ENCODE measurements around the gene MRPL58. TPM values are rescaled to one million over a fixed set of nuclear protein-coding genes. Genes with fewer than 3 reads are reported as not detected.

MRPL58 gene
- total RNA-seq, 1 donor from 2014 or later: 23.8 TPM

DNA sequence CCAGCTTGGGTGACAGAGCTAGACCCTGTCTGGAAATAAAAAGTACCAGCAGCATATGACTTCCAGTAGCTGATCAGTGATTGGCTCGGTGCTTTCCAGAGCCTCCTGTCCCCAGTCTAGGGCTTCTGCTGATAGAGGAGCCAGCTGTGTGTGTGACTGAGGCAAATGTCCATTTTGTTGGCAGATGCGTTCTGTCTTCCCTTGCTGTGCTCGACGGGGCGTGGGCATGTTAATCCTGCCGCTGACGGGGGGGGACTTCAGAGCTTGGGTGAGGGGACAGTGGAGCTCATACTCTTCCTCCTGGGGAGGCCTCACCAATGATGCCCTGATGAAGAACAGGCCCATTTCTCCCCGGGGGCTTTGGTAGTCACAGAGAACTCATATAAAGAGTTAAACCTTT lies 49.1 kb downstream of the MRPL58 start:
- Mint-ChIP-seq H3K4me1 (ENCODE audit: low read depth, unreplicated experiment) (peaks cover 5% of the 10 kb centered on the region), H3K4me3 (ENCODE audit: unreplicated experiment) (no peak overlapping the region), H3K36me3 (ENCODE audit: low read depth, unreplicated experiment) (peaks cover 26% of the 10 kb centered on the region), H3K27me3 (ENCODE audit: low read depth, unreplicated experiment) (no peaks in the 10 kb centered on the region), H3K27ac (ENCODE audit: unreplicated experiment) (no peak overlapping the region), H3K9me3 (ENCODE audit: unreplicated experiment) (no peaks in the 10 kb centered on the region)
- Histone ChIP-seq H3K27me3 (ENCODE audit: insufficient read depth, low read length) (no peaks in the 10 kb centered on the region), H3K27ac (ENCODE audit: low read depth, low read length) (no peak overlapping the region), H3K4me1 (ENCODE audit: insufficient read depth, low read length) (peaks cover 5% of the 10 kb centered on the region), H3K4me3 (ENCODE audit: insufficient read depth, low read depth, low read length) (no peak overlapping the region), H4K20me1 (ENCODE audit: insufficient read depth, low read length) (peaks cover 8% of the 10 kb centered on the region), H3K36me3 (ENCODE audit: insufficient read depth, low read length) (peaks cover 21% of the 10 kb centered on the region), H2AFZ (ENCODE audit: low read depth, low read length) (no peak overlapping the region), H3K9me3 (ENCODE audit: insufficient read depth, low read depth, low read length) (no peaks in the 10 kb centered on the region), H3K79me2 (ENCODE audit: insufficient read depth, low read length) (no peaks in the 10 kb centered on the region), H3K9ac (ENCODE audit: low read length) (no peak overlapping the region), H3K4me2 (ENCODE audit: low read length) (no peak overlapping the region)
- FAIRE-seq: no peak
- TF ChIP-seq, protein P1, sequence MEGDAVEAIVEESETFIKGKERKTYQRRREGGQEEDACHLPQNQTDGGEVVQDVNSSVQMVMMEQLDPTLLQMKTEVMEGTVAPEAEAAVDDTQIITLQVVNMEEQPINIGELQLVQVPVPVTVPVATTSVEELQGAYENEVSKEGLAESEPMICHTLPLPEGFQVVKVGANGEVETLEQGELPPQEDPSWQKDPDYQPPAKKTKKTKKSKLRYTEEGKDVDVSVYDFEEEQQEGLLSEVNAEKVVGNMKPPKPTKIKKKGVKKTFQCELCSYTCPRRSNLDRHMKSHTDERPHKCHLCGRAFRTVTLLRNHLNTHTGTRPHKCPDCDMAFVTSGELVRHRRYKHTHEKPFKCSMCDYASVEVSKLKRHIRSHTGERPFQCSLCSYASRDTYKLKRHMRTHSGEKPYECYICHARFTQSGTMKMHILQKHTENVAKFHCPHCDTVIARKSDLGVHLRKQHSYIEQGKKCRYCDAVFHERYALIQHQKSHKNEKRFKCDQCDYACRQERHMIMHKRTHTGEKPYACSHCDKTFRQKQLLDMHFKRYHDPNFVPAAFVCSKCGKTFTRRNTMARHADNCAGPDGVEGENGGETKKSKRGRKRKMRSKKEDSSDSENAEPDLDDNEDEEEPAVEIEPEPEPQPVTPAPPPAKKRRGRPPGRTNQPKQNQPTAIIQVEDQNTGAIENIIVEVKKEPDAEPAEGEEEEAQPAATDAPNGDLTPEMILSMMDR (IDR thresholded peaks at IDR 0.05; ENCODE audit: insufficient read depth, low read depth, low read length): no peak
- TF ChIP-seq EZH2 (IDR thresholded peaks at IDR 0.05; ENCODE audit: insufficient read depth, low read length): no peak
- no peak for DNase-seq (ENCODE audit: low read depth)

DNA sequence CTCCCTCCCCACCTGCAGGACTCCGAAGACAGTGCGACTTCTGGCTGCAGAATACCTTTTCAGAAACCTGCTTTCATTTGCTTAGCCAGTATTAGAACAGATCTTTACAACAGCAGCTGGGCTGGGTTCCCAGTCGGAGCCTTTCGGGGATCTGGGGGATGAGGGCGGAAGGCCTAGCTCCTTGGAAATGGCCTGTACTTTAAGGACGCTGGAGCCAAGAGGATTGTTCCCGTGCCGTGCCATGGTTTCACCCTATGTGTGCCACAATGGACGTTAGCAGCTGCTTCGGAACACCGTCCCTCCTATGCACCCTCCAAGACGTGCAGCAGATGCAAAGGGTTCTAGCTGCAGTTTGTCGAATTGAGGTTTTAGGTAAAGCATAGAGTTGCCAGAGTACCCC lies 50.7 kb downstream of the MRPL58 start:
- no peak overlapping the region for H2AFZ ChIP-seq (ENCODE audit: low read depth, low read length)
- Mint-ChIP-seq H3K4me1 (ENCODE audit: low read depth, unreplicated experiment) (peaks cover 9% of the 10 kb centered on the region), H3K4me3 (ENCODE audit: unreplicated experiment) (no peak overlapping the region), H3K27ac (ENCODE audit: unreplicated experiment) (no peak overlapping the region), H3K27me3 (ENCODE audit: low read depth, unreplicated experiment) (no peaks in the 10 kb centered on the region), H3K36me3 (ENCODE audit: low read depth, unreplicated experiment) (peaks cover 26% of the 10 kb centered on the region), H3K9me3 (ENCODE audit: unreplicated experiment) (no peaks in the 10 kb centered on the region)
- no peak for TF ChIP-seq EZH2 (IDR thresholded peaks at IDR 0.05; ENCODE audit: insufficient read depth, low read length)
- TF ChIP-seq, protein P1 (IDR thresholded peaks at IDR 0.05; ENCODE audit: insufficient read depth, low read depth, low read length): no peak
- no peaks in the 10 kb centered on the region for H3K79me2 ChIP-seq (ENCODE audit: insufficient read depth, low read length)
- peaks cover 8% of the 10 kb centered on the region for H4K20me1 ChIP-seq (ENCODE audit: insufficient read depth, low read length)
- no peak overlapping the region for H3K27ac ChIP-seq (ENCODE audit: low read depth, low read length)
- no peak overlapping the region for H3K4me2 ChIP-seq (ENCODE audit: low read length)
- H3K9me3 ChIP-seq (ENCODE audit: insufficient read depth, low read depth, low read length): no peaks in the 10 kb centered on the region
- no peak overlapping the region for H3K9ac ChIP-seq (ENCODE audit: low read length)
- no peak overlapping the region for H3K4me3 ChIP-seq (ENCODE audit: insufficient read depth, low read depth, low read length)
- H3K36me3 ChIP-seq (ENCODE audit: insufficient read depth, low read length): peaks cover 21% of the 10 kb centered on the region
- H3K27me3 ChIP-seq (ENCODE audit: insufficient read depth, low read length): no peaks in the 10 kb centered on the region
- DNase-seq (ENCODE audit: low read depth) (no peak), FAIRE-seq (no peak)
- peaks cover 5% of the 10 kb centered on the region for H3K4me1 ChIP-seq (ENCODE audit: insufficient read depth, low read length)

DNA sequence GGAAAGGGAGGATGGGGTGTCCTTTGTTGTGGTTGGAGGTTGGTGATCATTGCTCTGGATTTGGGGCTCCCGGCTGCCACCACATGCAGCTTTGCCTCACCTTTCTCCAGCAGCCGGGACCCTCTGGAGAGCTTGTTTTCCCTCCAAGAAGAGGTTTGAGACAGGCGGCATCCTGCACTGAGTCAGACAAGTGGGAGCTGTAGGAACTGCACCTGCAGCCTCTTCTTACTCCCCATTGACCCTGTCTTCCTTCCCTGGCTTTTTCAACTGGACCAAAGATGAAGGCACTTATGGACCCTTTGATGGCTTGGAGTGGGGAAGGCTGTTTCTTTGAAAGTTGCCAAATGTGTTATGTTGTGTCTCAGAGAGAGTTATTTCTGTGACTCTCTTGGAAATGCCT lies 51.2 kb downstream of the MRPL58 start:
- Mint-ChIP-seq H3K27ac (ENCODE audit: unreplicated experiment) (no peak overlapping the region), H3K4me3 (ENCODE audit: unreplicated experiment) (no peak overlapping the region), H3K4me1 (ENCODE audit: low read depth, unreplicated experiment) (peaks cover 9% of the 10 kb centered on the region), H3K27me3 (ENCODE audit: low read depth, unreplicated experiment) (no peaks in the 10 kb centered on the region), H3K36me3 (ENCODE audit: low read depth, unreplicated experiment) (peaks cover 26% of the 10 kb centered on the region), H3K9me3 (ENCODE audit: unreplicated experiment) (no peaks in the 10 kb centered on the region)
- FAIRE-seq: no peak
- Histone ChIP-seq H3K4me3 (ENCODE audit: insufficient read depth, low read depth, low read length) (no peak overlapping the region), H3K27me3 (ENCODE audit: insufficient read depth, low read length) (no peaks in the 10 kb centered on the region), H4K20me1 (ENCODE audit: insufficient read depth, low read length) (peaks cover 8% of the 10 kb centered on the region), H3K36me3 (ENCODE audit: insufficient read depth, low read length) (peaks cover 21% of the 10 kb centered on the region), H3K4me2 (ENCODE audit: low read length) (no peak overlapping the region), H3K9me3 (ENCODE audit: insufficient read depth, low read depth, low read length) (no peaks in the 10 kb centered on the region), H3K9ac (ENCODE audit: low read length) (no peak overlapping the region), H2AFZ (ENCODE audit: low read depth, low read length) (no peak overlapping the region), H3K79me2 (ENCODE audit: insufficient read depth, low read length) (no peaks in the 10 kb centered on the region), H3K4me1 (ENCODE audit: insufficient read depth, low read length) (peaks cover 5% of the 10 kb centered on the region), H3K27ac (ENCODE audit: low read depth, low read length) (no peak overlapping the region)
- TF ChIP-seq, protein P1 (IDR thresholded peaks at IDR 0.05; ENCODE audit: insufficient read depth, low read depth, low read length): no peak
- TF ChIP-seq EZH2 (IDR thresholded peaks at IDR 0.05; ENCODE audit: insufficient read depth, low read length): no peak
- DNase-seq (ENCODE audit: low read depth): no peak

All from astrocyte (in vitro differentiated cells and primary cell).